OCI-LY1 (cell line): Measurements from ENCODE around the gene MAFB.

Source experiments
- EZH2 ChIP-seq: fragments of 200-600 bp; sonication (generic), shearing (Covaris generic); IDR thresholded peaks from 2 replicates; pipeline ENCODE4 v1.8.0; 2017; ENCODE audit warnings: borderline replicate concordance, mixed run types, mild to moderate bottlenecking, antibody characterized with exemption, low read length, moderate library complexity, mixed read lengths
- TF ChIP-seq, protein P1 (sequence below): fragments of 200-600 bp; sonication (generic), shearing (Covaris generic); IDR thresholded peaks from 2 replicates; pipeline ENCODE4 v1.5.1; 2017; ENCODE audit warnings: mild to moderate bottlenecking, antibody characterized with exemption, low read length, moderate library complexity, mixed read lengths

DNA sequence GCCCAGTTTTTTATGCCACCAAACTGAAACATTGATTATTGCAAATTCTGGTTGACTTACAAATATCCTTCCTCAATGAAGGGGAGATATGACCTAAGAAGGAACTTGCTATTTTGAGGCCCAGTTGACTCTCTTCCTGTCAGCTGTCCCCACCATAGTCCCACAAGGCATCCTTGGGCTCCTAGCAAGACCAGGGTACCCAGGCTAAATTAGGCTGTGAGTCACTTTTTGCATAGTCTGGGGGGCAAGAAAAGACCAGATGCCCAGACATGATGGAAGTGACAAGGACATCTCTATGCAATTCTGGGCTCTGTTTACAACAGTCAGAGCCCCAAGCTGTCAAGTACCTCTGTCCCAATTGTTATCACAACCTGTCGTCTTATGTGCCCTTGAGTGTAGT, 31.8 kb upstream of the MAFB start:
- TF ChIP-seq, protein P1, sequence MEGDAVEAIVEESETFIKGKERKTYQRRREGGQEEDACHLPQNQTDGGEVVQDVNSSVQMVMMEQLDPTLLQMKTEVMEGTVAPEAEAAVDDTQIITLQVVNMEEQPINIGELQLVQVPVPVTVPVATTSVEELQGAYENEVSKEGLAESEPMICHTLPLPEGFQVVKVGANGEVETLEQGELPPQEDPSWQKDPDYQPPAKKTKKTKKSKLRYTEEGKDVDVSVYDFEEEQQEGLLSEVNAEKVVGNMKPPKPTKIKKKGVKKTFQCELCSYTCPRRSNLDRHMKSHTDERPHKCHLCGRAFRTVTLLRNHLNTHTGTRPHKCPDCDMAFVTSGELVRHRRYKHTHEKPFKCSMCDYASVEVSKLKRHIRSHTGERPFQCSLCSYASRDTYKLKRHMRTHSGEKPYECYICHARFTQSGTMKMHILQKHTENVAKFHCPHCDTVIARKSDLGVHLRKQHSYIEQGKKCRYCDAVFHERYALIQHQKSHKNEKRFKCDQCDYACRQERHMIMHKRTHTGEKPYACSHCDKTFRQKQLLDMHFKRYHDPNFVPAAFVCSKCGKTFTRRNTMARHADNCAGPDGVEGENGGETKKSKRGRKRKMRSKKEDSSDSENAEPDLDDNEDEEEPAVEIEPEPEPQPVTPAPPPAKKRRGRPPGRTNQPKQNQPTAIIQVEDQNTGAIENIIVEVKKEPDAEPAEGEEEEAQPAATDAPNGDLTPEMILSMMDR, result no peak
- no peak for TF ChIP-seq EZH2
